Endometrium (tissue), 2 donors: Measurements from ENCODE around the gene FNBP1L.
A peak's percentile ranks its signal among the peaks of the same experiment; 100 is the strongest.

Experiments used
- FAIRE-seq: peaks from 2 replicates; lab custom pipeline; 2012; peaks lifted over from hg19 to GRCh38; lab: Jason Lieb, UNC
- donor health status: control.
- donor health status: control.

FNBP1L gene

GRCh38 chr1:93532780-93533378 is 85.0 kb downstream of the FNBP1L start:
- FAIRE-seq: no peak

GRCh38 chr1:93533677-93534076 is 85.8 kb downstream of the FNBP1L start:
- FAIRE-seq: no peak

GRCh38 chr1:93537396-93537795 is 89.5 kb downstream of the FNBP1L start:
- no peak for FAIRE-seq

GRCh38 chr1:93537924-93538323 is 90.0 kb downstream of the FNBP1L start:
- FAIRE-seq: no peak

GRCh38 chr1:93541045-93541444 is 93.1 kb downstream of the FNBP1L start:
- no peak for FAIRE-seq

GRCh38 chr1:93542398-93542797 is 94.5 kb downstream of the FNBP1L start:
- no peak for FAIRE-seq

- no peak for FAIRE-seq
Observed at GRCh38 chr1:93546162-93546863, 98.4 kb downstream of the FNBP1L start.

GRCh38 chr1:93549131-93549530 is 101.2 kb downstream of the FNBP1L start:
- FAIRE-seq: no peak

- no peak for FAIRE-seq
Observed at GRCh38 chr1:93549811-93550210, 101.9 kb downstream of the FNBP1L start.

GRCh38 chr1:93552741-93553455 is 105.0 kb downstream of the FNBP1L start:
- no peak for FAIRE-seq

- FAIRE-seq: peak; percentile 80
Observed at GRCh38 chr1:93553886-93554490, 106.1 kb downstream of the FNBP1L start.

- no peak for FAIRE-seq
Observed at GRCh38 chr1:93554883-93555872, 107.3 kb downstream of the FNBP1L start.

- FAIRE-seq: no peak
Observed at GRCh38 chr1:93556291-93556690, 108.4 kb downstream of the FNBP1L start.

GRCh38 chr1:93559045-93559444 is 111.1 kb downstream of the FNBP1L start:
- FAIRE-seq: no peak

- FAIRE-seq: no peak
Observed at GRCh38 chr1:93559695-93560094, 111.8 kb downstream of the FNBP1L start.

GRCh38 chr1:93565496-93566206 is 117.7 kb downstream of the FNBP1L start:
- no peak for FAIRE-seq

- no peak for FAIRE-seq
Observed at GRCh38 chr1:93566227-93566626, 118.3 kb downstream of the FNBP1L start.

- FAIRE-seq: no peak
Observed at GRCh38 chr1:93567255-93567918, 119.5 kb downstream of the FNBP1L start.

- FAIRE-seq: no peak
Observed at GRCh38 chr1:93569489-93569888, 121.6 kb downstream of the FNBP1L start.

GRCh38 chr1:93571623-93572310 is 123.8 kb downstream of the FNBP1L start:
- FAIRE-seq: no peak
